ENCODE measurements around the gene CDH4.
"Not testable (repeated sequence)": the region's sequence is repeated elsewhere in the genome, so short reads cannot be mapped to it uniquely, and the experiment has no call there.

The CDH4 gene

DNA sequence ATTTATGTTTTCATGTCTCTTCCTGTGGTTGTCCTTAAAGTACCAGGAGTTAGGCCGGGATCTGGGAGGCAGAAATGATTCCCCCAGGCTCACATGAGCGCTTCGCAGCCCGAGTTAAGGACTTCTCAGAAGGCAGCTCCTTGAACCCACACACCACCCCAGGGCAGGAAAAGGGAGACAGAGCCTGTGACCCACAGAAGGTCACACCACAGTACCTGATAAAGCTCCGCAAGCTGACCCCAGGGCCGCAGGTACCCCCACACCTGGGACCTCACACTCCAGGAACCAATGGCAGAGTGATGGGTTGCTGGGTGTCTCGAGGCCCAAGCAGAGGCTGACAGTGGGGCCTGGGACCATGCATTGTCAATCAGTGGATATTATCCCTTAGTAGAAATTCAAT lies 207.6 kb downstream of the CDH4 start:
- DNase-seq (ENCODE audit: low spot score): no peak

DNA sequence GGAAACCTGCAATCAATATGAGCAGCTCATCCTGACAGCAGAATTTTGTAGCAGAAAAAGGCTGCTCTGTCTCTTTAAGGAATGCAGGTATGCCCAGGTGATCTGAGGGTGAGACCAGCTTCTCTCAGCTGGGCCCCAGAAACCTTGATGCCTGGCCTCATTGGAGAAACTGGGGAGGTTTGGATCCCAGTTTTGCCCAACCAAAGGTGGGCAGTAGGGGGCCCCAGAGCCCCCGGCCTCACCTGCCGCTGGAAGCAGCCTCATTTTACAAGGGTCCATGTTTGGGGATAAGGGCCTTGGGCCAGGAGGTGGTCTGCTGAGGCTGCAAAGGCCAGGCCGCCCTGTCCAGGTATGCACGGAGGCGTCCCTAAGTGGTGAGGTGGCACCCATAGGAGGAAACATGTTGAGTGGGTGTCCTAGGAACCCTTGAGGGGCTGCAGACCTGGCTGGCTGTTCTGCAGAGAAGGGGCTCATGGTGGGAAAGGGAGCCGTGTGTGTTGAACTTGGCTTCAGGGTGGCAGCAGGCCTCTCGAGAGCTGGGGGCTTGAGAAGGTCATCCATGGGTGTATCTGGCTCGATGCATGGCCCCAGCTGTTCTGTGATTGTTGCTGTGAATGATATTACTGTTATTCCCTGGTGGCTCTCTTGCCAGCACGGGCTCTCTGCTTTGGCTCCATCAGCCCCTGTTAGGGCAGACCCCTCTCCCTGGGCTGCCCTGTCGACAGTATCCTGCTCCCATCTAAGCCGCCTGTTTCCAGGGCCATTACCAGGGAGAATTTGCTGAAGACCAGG lies 208.4 kb downstream of the CDH4 start:
- DNase-seq (ENCODE audit: low spot score): no peak

DNA sequence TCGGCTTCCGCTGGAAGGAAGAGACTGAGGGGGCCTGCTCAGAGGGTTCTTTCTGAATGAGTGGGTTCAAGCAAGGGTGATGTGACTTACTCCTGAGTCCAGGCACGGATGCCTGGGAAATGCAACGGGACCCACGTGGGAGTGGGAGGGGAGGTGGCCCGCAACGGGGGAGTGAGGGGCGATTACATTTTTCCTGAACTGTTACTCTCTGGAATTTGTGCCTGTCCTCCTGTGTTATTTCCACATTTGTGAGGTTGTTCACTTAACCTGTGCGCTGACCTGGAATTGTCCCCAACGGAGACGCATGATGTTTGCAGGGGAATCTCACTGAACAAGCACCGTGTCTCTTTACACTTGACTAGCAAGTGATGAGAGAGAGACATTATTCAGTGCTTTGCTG lies 209.4 kb downstream of the CDH4 start:
- no peak for DNase-seq (ENCODE audit: low spot score)

DNA sequence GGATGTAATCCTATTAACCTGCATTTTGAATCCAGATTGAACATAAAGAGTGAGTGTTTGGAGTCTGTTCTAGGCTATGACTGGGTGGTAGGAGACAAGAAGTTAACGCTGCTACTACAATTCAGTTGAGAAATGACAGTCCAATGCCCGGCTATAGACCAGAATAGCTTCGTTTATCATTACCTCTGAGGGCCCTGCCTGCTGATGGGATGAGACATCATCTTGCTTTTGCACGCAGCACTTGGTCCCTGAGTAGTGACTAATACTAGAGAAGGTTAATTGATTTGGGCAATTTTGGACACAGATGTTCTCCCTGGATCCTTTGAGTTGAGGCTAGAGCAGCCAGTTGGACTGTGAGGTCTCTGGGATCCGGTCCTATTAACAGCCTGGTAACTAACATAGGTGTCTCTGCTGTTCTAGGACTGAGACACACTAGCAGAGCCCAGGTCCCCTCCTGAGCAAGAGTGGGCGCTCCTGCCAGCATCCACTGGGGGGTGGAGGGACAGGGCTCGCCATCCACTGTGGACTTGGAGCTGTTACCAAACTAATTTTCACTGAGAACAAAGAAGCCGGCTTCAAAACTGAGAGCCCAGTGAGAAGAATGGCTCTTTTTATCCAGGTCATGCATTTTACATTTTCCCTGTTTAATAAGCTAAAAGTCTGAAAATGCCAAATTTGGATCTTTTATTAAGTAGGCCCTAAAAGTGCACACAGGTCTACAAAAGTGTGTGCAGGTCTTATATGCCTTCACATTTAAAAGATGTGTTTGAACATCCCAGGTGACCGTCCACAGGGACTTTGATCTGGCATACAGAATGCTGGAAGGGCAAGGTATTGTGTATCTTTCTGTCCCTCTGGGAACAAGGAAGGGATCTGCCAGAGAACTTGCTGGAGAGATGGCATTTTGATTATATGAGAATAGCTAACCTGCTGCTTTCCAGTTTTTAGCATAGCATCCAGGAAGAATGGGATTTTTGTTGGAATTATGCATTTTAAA lies 212.5 kb downstream of the CDH4 start:
- DNase-seq (ENCODE audit: low spot score): no peak

DNA sequence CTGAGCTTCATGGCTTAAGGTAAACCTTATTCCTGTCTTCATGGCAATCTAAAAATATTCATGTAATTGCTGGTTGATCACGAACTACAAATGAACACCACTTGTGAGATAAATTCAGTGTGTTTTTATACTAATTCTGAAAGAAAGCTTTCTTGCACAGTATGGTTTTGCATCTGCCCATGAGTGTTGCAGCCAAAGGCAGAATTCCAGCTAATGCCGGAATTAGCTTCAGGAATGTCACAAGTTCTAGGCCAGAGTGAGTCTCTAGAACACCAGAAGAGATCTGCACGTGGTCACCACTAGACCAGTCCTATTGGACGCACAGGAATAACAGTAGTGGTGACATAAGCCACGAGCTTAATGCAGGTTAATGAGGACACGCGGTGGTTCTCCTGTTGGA lies 223.7 kb downstream of the CDH4 start:
- DNase-seq (ENCODE audit: low spot score): no peak

DNA sequence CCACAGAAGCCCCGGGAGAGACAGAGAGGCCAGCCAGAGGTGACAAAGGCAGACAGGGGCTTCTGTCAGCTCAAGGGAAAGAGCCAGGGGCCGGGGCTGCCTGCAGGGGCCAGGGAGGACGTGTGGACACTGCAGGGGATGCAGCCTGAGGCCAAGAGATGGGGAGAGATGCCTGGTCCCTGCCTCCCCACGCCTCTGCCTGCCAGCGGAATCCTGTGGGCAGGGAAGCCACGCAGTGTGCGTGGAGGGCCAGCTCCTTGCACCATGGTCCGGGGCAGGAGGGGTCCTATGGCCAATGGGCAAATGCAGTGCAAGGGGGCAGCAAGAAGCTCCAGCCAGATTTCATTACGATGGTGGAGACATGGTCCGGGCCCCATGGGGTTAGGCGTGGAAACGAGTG lies 224.9 kb downstream of the CDH4 start:
- DNase-seq (ENCODE audit: low spot score): no peak

DNA sequence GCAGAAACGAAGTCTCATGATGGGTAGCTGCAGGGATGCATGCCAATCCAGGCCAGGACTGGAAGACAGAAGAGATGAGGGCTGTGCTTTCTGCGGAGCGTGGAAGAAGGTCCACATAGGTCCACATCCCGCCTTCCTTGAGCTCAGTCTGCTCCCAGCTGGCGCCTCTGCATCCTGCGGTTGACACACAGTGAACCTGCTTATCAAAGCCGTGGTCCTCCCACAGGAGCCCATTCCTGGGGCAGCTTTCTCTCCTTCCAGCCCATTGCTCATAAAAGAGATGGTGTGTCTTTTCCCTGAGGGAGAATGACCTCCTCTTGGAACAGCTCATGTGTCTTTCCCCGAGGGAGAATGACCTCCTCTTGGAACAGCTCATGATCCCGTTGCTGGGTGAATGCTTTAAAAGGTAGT lies 225.4 kb downstream of the CDH4 start:
- DNase-seq (ENCODE audit: low spot score): no peak

DNA sequence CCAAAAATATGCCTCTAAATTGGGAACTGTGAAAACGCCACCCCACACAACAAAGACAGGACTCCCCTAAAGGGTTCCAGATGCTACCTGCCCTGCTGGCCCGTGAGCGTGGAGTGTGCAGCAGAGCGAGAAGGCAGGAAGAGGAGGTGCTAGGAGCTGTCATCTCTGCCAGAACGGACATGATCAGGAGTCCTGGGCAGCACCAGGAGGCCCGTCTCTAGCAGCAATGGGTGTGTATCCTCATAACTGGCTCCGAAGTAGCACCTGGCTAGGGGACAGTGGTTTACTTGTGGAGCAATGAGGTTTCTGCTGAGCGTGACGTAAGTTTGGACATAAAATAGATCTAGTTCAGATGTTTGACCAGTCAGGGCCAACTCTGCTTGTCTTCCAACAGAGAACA lies 226.0 kb downstream of the CDH4 start:
- DNase-seq (ENCODE audit: low spot score): no peak

DNA sequence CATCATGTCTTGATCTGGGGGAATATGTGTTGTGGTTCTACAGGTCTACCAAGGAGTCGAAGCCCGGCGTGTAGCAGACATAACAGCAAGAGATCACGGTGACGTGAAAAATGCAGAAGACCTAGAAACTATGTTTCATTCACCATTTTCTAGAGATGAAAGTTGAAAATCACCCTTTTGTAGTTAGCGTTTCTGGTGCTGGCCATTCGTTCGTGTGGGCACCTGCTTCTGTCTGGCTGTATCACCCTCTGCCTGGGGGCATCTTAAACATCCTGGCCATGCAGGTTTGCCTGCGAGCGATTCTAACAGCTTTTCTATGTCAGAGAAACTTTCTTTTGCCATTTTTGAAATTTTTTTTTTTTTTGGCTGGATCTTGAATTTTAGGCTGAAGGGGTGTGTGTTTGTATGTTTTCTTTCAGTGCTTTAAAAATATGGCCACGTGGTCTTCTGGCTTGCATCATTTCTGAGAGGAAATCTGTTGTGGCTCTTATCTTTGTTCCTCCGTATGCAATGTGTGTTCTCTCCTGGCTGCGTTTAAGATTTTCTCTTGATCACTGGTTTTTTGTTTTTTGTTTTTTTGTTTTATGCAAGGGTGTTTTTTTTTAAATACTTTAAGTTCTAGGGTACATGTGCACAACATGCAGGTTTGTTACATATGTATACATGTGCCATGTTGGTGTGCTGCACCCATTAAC lies 226.7 kb downstream of the CDH4 start:
- DNase-seq (ENCODE audit: low spot score): no peak

DNA sequence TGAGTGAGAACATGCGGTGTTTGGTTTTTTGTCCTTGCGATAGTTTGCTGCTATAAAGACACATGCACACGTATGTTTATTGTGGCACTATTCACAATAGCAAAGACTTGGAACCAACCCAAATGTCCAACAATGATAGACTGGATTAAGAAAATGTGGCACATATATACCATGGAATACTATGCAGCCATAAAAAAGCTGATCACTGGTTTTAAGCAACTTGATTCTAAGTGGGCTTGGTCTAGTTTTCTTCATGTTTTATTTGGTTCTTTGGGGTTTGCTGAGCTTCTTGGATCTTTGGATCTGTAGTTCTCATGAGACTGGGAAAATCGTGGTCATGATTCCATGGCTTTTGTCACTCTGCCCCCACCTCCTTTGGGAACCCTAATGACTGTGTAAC lies 227.4 kb downstream of the CDH4 start:
- DNase-seq (ENCODE audit: low spot score): not testable (repeated sequence)

DNA sequence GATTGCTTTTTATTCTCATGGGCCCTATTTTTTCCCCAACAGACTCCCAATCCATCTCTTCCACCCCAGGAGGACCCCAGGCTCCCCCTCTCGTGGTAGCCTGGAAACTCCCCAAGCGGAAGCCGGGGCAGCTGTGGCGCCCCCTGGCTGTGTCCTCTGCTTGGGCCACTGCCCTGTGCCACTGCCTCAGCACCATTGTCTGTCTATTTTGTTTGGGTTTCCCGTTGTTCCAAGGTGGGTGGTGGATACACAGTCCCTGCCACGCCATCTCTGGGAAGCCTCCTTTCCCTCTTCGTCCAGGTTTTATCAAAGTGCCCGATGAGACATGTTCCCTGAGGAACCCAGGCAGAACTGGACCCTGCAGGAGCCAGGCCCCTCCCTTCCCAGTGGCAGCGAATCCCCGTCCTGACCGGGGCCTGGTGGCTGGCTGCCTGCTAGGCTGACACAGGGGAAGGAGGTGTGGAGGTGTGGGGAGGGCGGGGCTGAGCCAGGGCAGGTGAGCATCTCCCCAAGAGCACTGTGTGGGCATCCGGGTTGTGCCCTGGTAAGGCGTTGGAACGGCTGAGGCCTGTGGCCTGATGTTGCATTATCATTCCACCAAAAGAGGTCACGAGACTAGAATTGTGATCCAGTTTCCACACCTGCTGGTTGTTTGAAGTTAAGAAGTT lies 228.2 kb downstream of the CDH4 start:
- no peak for DNase-seq (ENCODE audit: low spot score)

DNA sequence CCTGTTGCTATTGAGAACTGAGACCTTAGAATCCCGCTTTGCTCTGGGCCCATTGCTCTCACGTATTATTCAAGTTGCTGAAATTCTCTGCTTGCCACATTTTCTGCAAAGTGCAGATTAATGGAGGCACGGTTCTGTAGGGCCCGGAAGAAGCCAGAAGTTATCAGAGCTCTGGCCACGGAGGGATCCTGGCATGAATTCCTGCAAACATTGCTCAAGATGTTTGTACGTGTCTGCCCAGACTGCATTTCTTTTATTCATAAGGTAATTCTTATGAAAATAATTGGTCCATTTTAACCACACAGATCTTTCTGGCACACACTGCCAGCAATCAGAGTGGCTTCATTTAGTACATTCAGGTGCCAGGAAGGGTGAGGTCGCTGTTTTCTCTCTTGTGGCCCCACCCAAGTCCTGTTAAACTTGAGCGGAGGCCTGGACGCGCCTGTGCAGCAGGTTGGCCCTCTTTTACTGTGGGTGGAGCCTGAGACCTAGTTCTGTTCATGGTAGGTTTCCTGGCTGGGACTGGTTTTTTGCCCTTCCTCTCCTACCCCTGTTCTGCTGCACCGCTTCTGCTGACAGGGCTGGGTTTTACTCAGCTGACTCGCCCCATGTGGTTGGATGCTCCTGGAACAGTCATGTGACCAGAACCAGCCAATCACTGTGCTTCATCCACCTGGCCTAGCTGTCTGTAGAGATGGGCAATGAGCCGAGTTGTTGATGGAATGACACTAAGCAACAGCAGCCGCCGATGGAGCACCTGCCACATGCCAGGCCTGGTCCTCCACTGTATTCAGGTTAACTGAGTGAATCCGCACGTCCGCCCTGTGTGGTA lies 230.2 kb downstream of the CDH4 start:
- DNase-seq (ENCODE audit: low spot score): no peak

DNA sequence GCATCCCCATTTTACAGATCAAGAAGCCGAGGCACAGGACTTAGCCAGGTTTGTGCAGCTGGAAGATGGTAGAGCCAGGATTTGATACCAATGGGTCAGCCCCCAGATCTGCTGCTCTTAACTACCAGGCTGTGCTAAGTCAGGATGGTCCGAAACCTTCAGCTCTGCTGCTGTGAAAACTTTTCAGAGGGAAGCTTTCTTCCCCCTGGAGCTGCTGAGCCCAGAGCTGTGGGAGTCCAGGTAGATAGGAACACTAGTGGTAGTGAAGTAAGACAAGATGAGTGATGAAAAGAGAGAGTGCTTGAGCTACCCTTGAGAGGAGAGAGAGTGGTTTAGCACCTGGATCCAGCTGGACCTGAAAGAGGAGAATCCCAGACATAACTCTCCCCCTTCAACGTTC lies 230.8 kb downstream of the CDH4 start:
- no peak for DNase-seq (ENCODE audit: low spot score)

DNA sequence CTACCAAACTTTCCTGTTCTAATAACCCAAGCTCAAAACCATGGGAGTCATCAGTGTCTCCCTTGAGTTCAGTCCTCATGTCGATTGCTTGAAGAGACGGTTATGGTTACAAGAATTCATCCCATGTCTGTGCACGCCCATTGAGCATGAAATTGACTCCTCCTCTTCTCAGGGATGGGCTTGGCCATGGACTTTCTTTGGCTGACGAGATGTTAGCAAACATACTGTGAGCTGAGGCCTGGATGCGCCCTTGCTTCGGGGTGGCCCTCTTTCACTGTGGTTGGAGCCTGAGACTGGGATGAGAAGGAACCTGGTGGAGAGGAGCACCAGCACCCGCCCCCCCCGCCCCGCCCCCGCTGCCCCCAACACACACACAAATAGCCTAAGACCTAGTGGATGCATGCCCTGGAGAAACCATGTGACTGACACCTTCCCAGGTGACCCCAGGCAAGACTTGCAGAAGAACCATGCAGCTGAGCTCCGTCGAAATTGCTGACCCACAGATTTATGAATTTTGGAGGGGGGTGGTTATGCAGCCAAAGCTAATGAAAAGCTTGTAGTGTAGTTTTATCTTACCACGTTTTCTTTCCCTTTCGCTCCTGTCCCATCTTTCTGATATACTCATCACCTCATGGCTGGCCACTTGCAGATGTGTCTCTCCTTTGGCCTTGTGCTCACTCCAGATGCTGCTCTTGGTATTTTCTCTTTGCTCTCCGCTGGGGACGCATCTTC lies 231.4 kb downstream of the CDH4 start:
- no peak for DNase-seq (ENCODE audit: low spot score)

DNA sequence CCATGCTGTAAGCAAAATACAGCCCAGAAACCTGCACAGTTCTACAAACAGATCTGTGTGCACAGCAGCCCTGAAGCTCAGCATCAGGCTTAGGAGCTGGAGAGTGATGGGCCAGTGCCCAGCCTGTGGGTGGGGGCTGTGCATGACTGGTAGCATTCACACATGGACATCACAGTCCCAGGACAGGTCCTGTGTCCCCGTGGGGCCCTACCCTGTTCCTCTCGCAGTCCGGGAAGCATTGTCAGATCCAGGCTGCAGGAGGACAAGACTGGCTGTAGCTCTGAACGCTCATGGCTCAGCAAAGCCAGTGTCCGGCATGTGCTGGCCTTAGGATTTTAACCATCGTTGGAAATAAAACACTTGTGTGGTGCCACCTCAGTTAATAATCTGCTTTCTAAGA lies 234.1 kb downstream of the CDH4 start:
- DNase-seq (ENCODE audit: low spot score): no peak

DNA sequence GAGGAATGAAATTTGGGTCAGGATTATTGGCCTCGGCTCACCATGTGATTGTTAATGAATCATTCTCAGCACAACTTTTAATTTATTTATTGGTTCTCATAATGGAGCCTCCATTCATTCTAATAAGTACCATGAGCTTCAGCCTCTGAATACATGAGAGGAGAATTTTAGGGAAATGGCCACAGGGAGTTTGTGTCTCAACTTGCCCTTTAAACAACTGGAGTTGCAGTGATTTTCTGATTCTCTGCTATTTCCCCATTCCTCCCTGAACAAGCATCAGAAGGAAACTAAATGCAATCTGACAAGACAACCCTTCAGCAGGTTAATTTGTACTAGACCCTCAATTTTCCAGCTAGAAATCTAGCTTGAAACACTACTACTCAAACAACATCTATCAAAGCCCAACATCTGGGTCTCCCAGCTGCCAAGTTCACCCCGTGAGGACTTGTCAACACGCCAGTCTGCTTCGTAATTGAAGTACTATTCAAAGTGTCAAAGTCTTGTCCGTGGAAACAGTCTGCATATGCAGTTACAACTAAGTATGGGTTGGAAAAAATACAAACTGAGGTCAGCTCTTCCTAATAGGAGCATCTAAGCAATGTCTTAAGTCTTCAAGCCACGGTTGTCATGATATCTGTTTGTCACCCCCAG lies 235.4 kb downstream of the CDH4 start:
- no peak for DNase-seq (ENCODE audit: low spot score)

DNA sequence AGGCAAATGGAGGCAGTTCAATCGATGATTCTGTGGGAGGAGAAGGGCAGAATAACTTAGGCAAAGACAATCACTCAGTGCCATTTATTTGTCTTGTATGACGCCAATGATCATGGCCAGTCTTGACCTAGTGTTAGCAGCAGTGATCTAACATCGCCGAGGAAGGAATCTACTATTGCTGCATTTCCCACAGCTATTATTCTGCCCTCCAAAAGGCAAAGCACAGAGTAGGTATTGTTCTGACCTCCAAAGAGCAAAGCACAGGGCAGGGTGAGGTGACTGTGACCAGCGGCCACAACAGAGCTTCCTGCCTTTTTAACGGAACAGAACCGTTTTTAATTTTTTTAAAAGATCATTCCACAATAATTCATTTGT lies 235.9 kb downstream of the CDH4 start:
- DNase-seq (ENCODE audit: low spot score): no peak

DNA sequence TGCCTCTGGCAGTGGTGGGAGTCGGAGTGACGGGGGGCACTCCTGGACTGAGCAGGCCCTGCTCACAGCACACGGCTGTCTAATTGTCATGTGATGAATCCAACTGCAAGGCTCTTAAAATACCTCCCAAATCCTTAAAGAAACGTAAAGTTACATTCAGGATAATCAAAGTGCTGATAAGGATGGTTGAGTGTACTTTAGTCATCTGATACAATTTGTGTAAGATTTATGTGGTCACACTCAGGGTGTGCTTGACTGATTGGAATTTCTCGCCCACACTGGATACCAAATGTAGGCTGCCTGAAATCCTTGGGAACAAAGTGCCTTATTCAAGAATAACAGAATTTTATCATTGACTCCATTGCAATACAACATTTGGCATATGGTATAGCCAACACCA lies 238.7 kb downstream of the CDH4 start:
- no peak for DNase-seq (ENCODE audit: low spot score)

DNA sequence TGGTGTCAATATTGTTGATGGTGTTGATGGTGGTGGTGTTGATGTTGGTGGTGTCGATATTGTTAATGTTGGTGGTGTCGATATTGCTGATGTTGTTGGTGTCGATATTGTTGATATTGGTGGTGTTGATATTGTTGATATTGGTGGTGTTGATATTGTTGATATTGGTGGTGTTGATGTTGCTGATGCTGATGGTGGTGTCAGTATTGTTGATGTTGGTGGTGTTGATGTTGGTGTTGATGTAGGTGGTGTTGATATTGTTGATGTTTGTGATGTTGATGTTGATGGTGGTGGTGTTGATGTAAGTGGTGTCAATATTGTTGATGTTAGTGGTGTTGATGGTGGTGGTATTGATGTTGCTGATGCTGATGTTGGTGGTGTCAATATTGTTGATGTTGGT lies 240.0 kb downstream of the CDH4 start:
- no peak for DNase-seq (ENCODE audit: low spot score)

DNA sequence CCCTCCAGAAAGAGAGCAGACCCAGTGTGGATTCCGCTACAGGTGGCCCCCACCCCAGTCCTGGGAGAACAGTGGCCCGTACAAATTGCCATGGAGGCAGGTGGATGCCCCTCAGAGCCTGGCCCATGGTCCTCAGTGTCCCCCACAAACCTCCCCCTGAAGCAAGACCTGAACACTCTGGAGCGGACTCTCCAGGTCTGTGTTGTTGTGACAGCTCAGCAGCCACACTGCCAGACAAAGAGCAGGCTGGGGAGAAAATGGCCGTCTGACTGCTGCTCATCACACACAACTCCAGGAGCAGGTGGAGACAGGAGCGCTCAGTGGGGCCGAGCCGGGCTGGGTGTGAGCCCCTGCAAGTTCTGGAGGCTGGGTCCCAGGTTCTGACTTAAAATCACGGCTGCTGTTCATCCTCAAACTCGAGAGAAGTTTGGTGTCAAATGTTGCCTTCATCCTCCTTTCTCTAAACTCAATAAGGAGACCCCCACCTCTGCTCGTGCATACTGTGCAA lies 241.8 kb downstream of the CDH4 start:
- DNase-seq (ENCODE audit: low spot score): no peak
